ENCODE measurements around the gene STXBP1.

The STXBP1 gene

GRCh38 chr9:127598839-127599549 is 13.1 kb upstream of the STXBP1 start:
- peak overlapping the region in 1 of 11 experiments; percentile 3; a peak in 1 of 22 replicates for H3K4me2 ChIP-seq
- H3K4me3 ChIP-seq, result no peak overlapping the region
- H3K9me3 ChIP-seq (replicated peaks in 1 of 11), result no peaks in the 10 kb centered on the region
- no peak for TF ChIP-seq Cebpa-rat (IDR thresholded peaks at IDR 0.05)
- peak overlapping the region in 1 of 11 experiments; percentile 12; a peak in 1 of 22 replicates for H3K27ac ChIP-seq
- no peaks in the 10 kb centered on the region for H3K36me3 ChIP-seq
- 0 out of 22 replicates have a peak overlapping the region, but pooled peaks of 1 of the 11 experiments have one; percentile 13 for H3K9ac ChIP-seq
- no peaks in the 10 kb centered on the region for H3K27me3 ChIP-seq
- peaks cover 0 to 33% (median 17%) of the 10 kb centered on the region in 10 experiments; a peak in 16 of 20 replicates for H3K4me1 ChIP-seq
- H4K20me1 ChIP-seq, result peaks cover 0 to 7% (median 0%) of the 10 kb centered on the region in 11 experiments; a peak in 3 of 22 replicates

DNA sequence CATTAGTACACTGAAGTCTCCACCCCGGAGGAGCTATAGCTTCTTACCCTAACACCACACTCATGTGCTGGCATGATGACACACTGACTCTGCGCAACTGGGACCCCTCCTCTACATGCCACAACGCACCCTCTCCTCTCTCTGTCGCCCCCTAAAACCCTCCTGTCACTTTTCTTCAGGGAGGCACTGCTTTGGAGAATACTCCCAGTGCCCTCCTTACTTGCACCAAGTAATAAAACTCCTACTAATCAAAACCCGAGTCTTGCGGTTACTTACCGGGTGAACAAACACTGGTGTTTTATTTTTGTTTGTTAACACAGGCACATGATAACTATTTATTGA is 12.6 kb upstream of the STXBP1 start:
- Histone ChIP-seq H3K27me3 (no peaks in the 10 kb centered on the region), H3K9me3 (replicated peaks in 1 of 11) (no peaks in the 10 kb centered on the region), H3K36me3 (no peaks in the 10 kb centered on the region), H3K27ac (peak overlapping the region in 1 of 11 experiments; percentile 12; a peak in 1 of 22 replicates), H3K4me2 (peak overlapping the region in 1 of 11 experiments; percentile 3; a peak in 1 of 22 replicates), H3K4me1 (peaks cover 0 to 29% (median 15%) of the 10 kb centered on the region in 10 experiments; a peak in 16 of 20 replicates), H4K20me1 (peaks cover 0 to 7% (median 0%) of the 10 kb centered on the region in 11 experiments; a peak in 3 of 22 replicates), H3K4me3 (no peak overlapping the region), H3K9ac (0 out of 22 replicates have a peak overlapping the region, but pooled peaks of 1 of the 11 experiments have one; percentile 13)
- no peak for TF ChIP-seq Cebpa-rat (IDR thresholded peaks at IDR 0.05)

DNA sequence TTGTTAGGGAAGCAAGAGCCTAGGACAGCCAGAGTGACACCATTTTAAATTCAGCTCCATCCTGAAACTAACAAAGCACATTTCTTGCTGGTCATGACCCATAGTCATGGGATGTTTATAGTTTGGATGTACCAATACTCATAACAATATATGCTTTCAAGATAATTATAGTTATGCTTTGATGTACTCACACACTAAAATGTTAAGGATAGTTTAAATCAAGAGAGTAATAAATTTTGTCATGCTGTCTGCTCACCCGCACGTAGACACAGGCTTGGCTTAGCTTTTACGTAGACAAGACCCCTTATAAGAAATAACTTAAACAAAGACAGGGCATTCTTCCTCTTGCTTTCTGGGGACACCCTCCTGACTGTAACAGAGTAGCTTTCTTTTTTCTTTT is 8.9 kb upstream of the STXBP1 start:
- Histone ChIP-seq H3K4me2 (no peak overlapping the region), H4K20me1 (0 out of 22 replicates have a peak, but pooled peaks cover 0 to 6% (median 0%) of the 10 kb centered on the region in 11 experiments), H3K4me1 (peaks cover 8 to 38% (median 25%) of the 10 kb centered on the region in 10 experiments), H3K9me3 (replicated peaks in 1 of 11) (no peaks in the 10 kb centered on the region), H3K9ac (no peak overlapping the region), H3K27ac (no peak overlapping the region), H3K4me3 (no peak overlapping the region), H3K36me3 (no peaks in the 10 kb centered on the region), H3K27me3 (peaks cover 6 to 21% (median 19%) of the 10 kb centered on the region in 11 experiments; a peak in 21 of 22 replicates)
- TF ChIP-seq Cebpa-rat (IDR thresholded peaks at IDR 0.05), result no peak

DNA sequence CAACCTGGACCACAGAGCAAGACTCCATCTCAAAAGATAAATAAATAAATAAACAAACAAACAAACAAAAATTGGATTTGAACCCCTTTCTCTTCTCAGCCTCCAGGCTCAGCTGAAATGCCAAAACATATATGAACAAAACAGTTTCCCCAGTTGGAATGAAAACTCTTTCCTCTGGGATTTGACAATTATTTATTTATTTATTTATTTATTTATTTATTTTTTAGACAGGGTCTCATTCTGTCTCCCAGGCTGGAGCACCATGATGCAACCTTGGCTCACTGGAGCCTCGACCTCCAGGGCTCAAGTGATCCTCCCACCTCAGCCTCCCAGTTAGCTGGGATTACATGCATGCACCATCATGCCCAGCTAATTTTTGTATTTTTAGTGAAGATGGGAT is 6.0 kb upstream of the STXBP1 start:
- TF ChIP-seq Cebpa-rat (IDR thresholded peaks at IDR 0.05), result no peak
- Histone ChIP-seq H3K9me3 (replicated peaks in 1 of 11) (no peaks in the 10 kb centered on the region), H3K4me3 (no peak overlapping the region), H3K4me2 (peak overlapping the region in 7 of 11 experiments; percentile 84 to 99 (median 97); a peak in 6 of 22 replicates), H3K4me1 (peaks cover 18 to 43% (median 31%) of the 10 kb centered on the region in 10 experiments), H4K20me1 (0 out of 22 replicates have a peak, but pooled peaks cover 0 to 6% (median 0%) of the 10 kb centered on the region in 11 experiments), H3K9ac (no peak overlapping the region), H3K36me3 (no peaks in the 10 kb centered on the region), H3K27me3 (peaks cover 30 to 49% (median 47%) of the 10 kb centered on the region in 11 experiments), H3K27ac (peak overlapping the region in 3 of 11 experiments; percentile 60 to 65 (median 65); a peak in 3 of 22 replicates)

GRCh38 chr9:127608104-127608966 is 3.7 kb upstream of the STXBP1 start:
- H3K4me2 ChIP-seq, result peak overlapping the region; percentile 84 to 100 (median 97)
- H3K27ac ChIP-seq, result peak overlapping the region in 10 of 11 experiments; percentile 44 to 73 (median 68); a peak in 19 of 22 replicates
- no peaks in the 10 kb centered on the region for H3K9me3 ChIP-seq (replicated peaks in 1 of 11)
- H3K9ac ChIP-seq, result peak overlapping the region in 10 of 11 experiments; percentile 18 to 72 (median 58); a peak in 19 of 22 replicates
- peaks cover 29 to 46% (median 39%) of the 10 kb centered on the region in 10 experiments for H3K4me1 ChIP-seq
- no peaks in the 10 kb centered on the region for H3K36me3 ChIP-seq
- peak overlapping the region; percentile 44 to 69 (median 55) for H3K4me3 ChIP-seq
- no peak for TF ChIP-seq Cebpa-rat (IDR thresholded peaks at IDR 0.05)
- peaks cover 0 to 8% (median 4%) of the 10 kb centered on the region in 11 experiments; a peak in 7 of 22 replicates for H4K20me1 ChIP-seq
- peaks cover 35 to 67% (median 57%) of the 10 kb centered on the region in 11 experiments for H3K27me3 ChIP-seq

- TF ChIP-seq Cebpa-rat (IDR thresholded peaks at IDR 0.05), result no peak
- peaks cover 34 to 46% (median 42%) of the 10 kb centered on the region in 10 experiments for H3K4me1 ChIP-seq
- peaks cover 0 to 23% (median 11%) of the 10 kb centered on the region in 11 experiments; a peak in 13 of 22 replicates for H4K20me1 ChIP-seq
- H3K4me2 ChIP-seq, result peak overlapping the region; percentile 77 to 99 (median 89)
- H3K36me3 ChIP-seq, result no peaks in the 10 kb centered on the region
- H3K9ac ChIP-seq, result peak overlapping the region; percentile 63 to 84 (median 77); a peak in 20 of 22 replicates
- H3K27me3 ChIP-seq, result peaks cover 42 to 84% (median 73%) of the 10 kb centered on the region in 11 experiments
- H3K4me3 ChIP-seq, result peak overlapping the region; percentile 68 to 84 (median 79)
- H3K27ac ChIP-seq, result peak overlapping the region in 4 of 11 experiments; percentile 59 to 76 (median 66); a peak in 6 of 22 replicates
- no peaks in the 10 kb centered on the region for H3K9me3 ChIP-seq (replicated peaks in 1 of 11)
Observed at GRCh38 chr9:127611603-127611898, 526 bp upstream of the STXBP1 start.

DNA sequence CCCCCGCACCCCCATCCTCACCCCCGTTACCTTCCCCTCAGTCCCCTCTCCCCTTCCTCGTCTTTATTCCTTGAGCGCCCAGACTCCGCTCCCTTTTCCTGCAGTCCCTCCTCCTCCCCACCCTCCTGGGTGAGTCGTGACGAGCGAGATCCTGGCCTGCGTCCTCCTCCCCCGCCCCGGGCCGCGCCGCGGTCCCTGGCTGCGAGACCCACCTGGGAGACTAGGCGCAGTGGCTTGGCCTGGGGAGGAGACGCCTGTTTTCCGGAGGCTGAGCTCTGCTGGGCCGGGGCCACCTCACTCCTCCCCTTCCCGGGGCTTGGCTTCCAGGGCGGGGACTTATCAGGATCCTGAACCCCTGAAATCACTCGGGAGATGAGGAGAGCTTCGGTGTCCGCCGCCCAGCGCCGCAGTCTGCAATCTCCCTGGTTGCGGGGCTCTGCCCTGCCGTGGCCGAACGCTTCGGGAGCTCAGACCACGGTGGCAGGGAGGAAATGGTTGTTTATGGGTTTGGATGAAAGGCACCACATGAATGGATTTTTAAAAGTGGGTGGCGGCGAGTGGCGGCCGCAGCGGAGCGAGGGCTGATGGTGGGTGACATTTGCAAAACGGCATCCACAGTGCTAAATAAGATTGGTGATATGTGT is 984 bp downstream of the STXBP1 start:
- H3K4me1 ChIP-seq, result peaks cover 23 to 31% (median 28%) of the 10 kb centered on the region in 10 experiments
- peak overlapping the region; percentile 54 to 84 (median 79) for H3K4me3 ChIP-seq
- H3K4me2 ChIP-seq, result peak overlapping the region; percentile 84 to 99 (median 95)
- H4K20me1 ChIP-seq, result peaks cover 0 to 28% (median 13%) of the 10 kb centered on the region in 11 experiments; a peak in 13 of 22 replicates
- H3K27ac ChIP-seq, result peak overlapping the region in 2 of 11 experiments; percentile 18 to 23; a peak in 3 of 22 replicates
- no peaks in the 10 kb centered on the region for H3K36me3 ChIP-seq
- no peak for TF ChIP-seq Cebpa-rat (IDR thresholded peaks at IDR 0.05)
- H3K27me3 ChIP-seq, result peaks cover 39 to 69% (median 58%) of the 10 kb centered on the region in 11 experiments
- H3K9ac ChIP-seq, result peak overlapping the region; percentile 45 to 76 (median 70); a peak in 21 of 22 replicates
- no peaks in the 10 kb centered on the region for H3K9me3 ChIP-seq (replicated peaks in 1 of 11)

DNA sequence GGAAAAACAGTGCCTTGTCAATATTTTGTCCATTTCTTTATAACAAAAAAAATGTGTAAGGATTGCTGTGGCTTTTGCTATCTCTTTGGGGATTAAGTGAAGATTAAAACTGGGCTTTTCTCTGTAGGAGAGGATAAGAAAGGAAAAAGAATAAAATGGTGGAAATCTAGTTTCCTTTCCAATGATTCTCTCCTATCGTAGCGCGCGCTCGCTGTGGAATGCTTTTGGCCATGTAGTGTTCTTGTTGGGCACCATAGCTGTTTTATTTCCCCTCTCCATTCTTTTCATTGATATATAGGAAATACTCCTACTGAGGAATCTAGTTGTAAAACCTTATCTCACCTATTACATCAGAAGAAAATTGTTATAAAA is 1.5 kb downstream of the STXBP1 start:
- TF ChIP-seq Cebpa-rat (IDR thresholded peaks at IDR 0.05), result no peak
- peak overlapping the region; percentile 54 to 84 (median 79) for H3K4me3 ChIP-seq
- no peaks in the 10 kb centered on the region for H3K9me3 ChIP-seq (replicated peaks in 1 of 11)
- H3K4me1 ChIP-seq, result peaks cover 18 to 26% (median 23%) of the 10 kb centered on the region in 10 experiments
- H3K27me3 ChIP-seq, result peaks cover 34 to 63% (median 52%) of the 10 kb centered on the region in 11 experiments
- H3K9ac ChIP-seq, result peak overlapping the region in 9 of 11 experiments; percentile 62 to 76 (median 70); a peak in 15 of 22 replicates
- no peak overlapping the region for H3K27ac ChIP-seq
- peaks cover 0 to 29% (median 13%) of the 10 kb centered on the region in 11 experiments; a peak in 13 of 22 replicates for H4K20me1 ChIP-seq
- no peaks in the 10 kb centered on the region for H3K36me3 ChIP-seq
- peak overlapping the region; percentile 84 to 99 (median 95) for H3K4me2 ChIP-seq
